Measurements from ENCODE around the gene RPL39. TPM values are rescaled to one million over a fixed set of nuclear protein-coding genes. Genes with fewer than 3 reads are reported as not detected.
A peak's percentile ranks its signal among the peaks of the same experiment; 100 is the strongest.
"Not testable (repeated sequence)": the region's sequence is repeated elsewhere in the genome, so short reads cannot be mapped to it uniquely, and the experiment has no call there.

The RPL39 gene
- 2,867 TPM for polyA plus RNA-seq (2013, experiment 1 of 4)
- 2,884 TPM for polyA plus RNA-seq (2013, experiment 2 of 4)
- 2,918 TPM for polyA plus RNA-seq (2013, experiment 3 of 4)
- polyA plus RNA-seq (2013, experiment 4 of 4): 3,215 TPM

GRCh38 chrX:119791437-119792231, at the start of gene RPL39:
Gene RPL39, minus strand, starts transcription at chrX:119791630. Its CDS starts 54 bp downstream, at chrX:119791576.
- Histone ChIP-seq H3K4me1 (ENCODE audit: control insufficient read depth, insufficient read depth, low read length) (no peaks in the 10 kb centered on the region), H3K27me3 (ENCODE audit: control insufficient read depth, insufficient read depth, low read length, poor library complexity, severe bottlenecking) (no peaks in the 10 kb centered on the region), H3K27ac (ENCODE audit: insufficient read depth, low read depth, low read length, poor library complexity, severe bottlenecking) (peak within 1 kb of the TSS; percentile 95), H3K4me3 (ENCODE audit: insufficient read depth, low read depth, low read length) (peak within 1 kb of the TSS; percentile 80), H3K9me3 (ENCODE audit: control insufficient read depth, low read length) (no peaks in the 10 kb centered on the region), H3K36me3 (ENCODE audit: control insufficient read depth, insufficient read depth, low read length) (no peaks in the 10 kb centered on the region)
- 0% methylated on average over 58 of the region's 58 CpGs for WGBS, 2 experiments

GRCh38 chrX:119833905-119834304, 42.5 kb upstream of the RPL39 start:
- Histone ChIP-seq H3K9me3 (ENCODE audit: control insufficient read depth, low read length) (no peaks in the 10 kb centered on the region), H3K4me3 (ENCODE audit: insufficient read depth, low read depth, low read length) (no peak overlapping the region), H3K36me3 (ENCODE audit: control insufficient read depth, insufficient read depth, low read length) (peaks cover 26% of the 10 kb centered on the region), H3K4me1 (ENCODE audit: control insufficient read depth, insufficient read depth, low read length) (no peaks in the 10 kb centered on the region), H3K27ac (ENCODE audit: insufficient read depth, low read depth, low read length, poor library complexity, severe bottlenecking) (no peak overlapping the region), H3K27me3 (ENCODE audit: control insufficient read depth, insufficient read depth, low read length, poor library complexity, severe bottlenecking) (no peaks in the 10 kb centered on the region)
- 89 to 98% methylated on average over 3 of the region's 3 CpGs for WGBS, 2 experiments

GRCh38 chrX:119828446-119828845, 37.0 kb upstream of the RPL39 start:
- WGBS, 2 experiments: 92 to 100% methylated on average over 2 to 5 of the region's 5 CpGs
- peaks cover 3% of the 10 kb centered on the region for H3K36me3 ChIP-seq (ENCODE audit: control insufficient read depth, insufficient read depth, low read length)
- H3K27me3 ChIP-seq (ENCODE audit: control insufficient read depth, insufficient read depth, low read length, poor library complexity, severe bottlenecking): no peaks in the 10 kb centered on the region
- H3K27ac ChIP-seq (ENCODE audit: insufficient read depth, low read depth, low read length, poor library complexity, severe bottlenecking): no peak overlapping the region
- no peaks in the 10 kb centered on the region for H3K4me1 ChIP-seq (ENCODE audit: control insufficient read depth, insufficient read depth, low read length)
- H3K4me3 ChIP-seq (ENCODE audit: insufficient read depth, low read depth, low read length): no peak overlapping the region
- H3K9me3 ChIP-seq (ENCODE audit: control insufficient read depth, low read length): no peaks in the 10 kb centered on the region

- H3K36me3 ChIP-seq (ENCODE audit: control insufficient read depth, insufficient read depth, low read length): peaks cover 2% of the 10 kb centered on the region
- H3K4me3 ChIP-seq (ENCODE audit: insufficient read depth, low read depth, low read length): no peak overlapping the region
- no peaks in the 10 kb centered on the region for H3K27me3 ChIP-seq (ENCODE audit: control insufficient read depth, insufficient read depth, low read length, poor library complexity, severe bottlenecking)
- H3K4me1 ChIP-seq (ENCODE audit: control insufficient read depth, insufficient read depth, low read length): no peaks in the 10 kb centered on the region
- H3K27ac ChIP-seq (ENCODE audit: insufficient read depth, low read depth, low read length, poor library complexity, severe bottlenecking): no peak overlapping the region
- no peaks in the 10 kb centered on the region for H3K9me3 ChIP-seq (ENCODE audit: control insufficient read depth, low read length)
- 86 to 91% methylated on average over 7 of the region's 7 CpGs for WGBS, 2 experiments
Observed at GRCh38 chrX:119826399-119826959, 35.0 kb upstream of the RPL39 start.

- H3K9me3 ChIP-seq (ENCODE audit: control insufficient read depth, low read length); H3K27ac ChIP-seq (ENCODE audit: insufficient read depth, low read depth, low read length, poor library complexity, severe bottlenecking); H3K36me3 ChIP-seq (ENCODE audit: control insufficient read depth, insufficient read depth, low read length); H3K27me3 ChIP-seq (ENCODE audit: control insufficient read depth, insufficient read depth, low read length, poor library complexity, severe bottlenecking); H3K4me3 ChIP-seq (ENCODE audit: insufficient read depth, low read depth, low read length); H3K4me1 ChIP-seq (ENCODE audit: control insufficient read depth, insufficient read depth, low read length): not testable (repeated sequence)
- WGBS, 2 experiments: 90 to 100% methylated on average over 2 of the region's 5 CpGs
Observed at GRCh38 chrX:119824221-119824620, 32.8 kb upstream of the RPL39 start.

GRCh38 chrX:119821703-119822102, 30.3 kb upstream of the RPL39 start:
- not testable (repeated sequence) for H3K4me1 ChIP-seq (ENCODE audit: control insufficient read depth, insufficient read depth, low read length); H3K9me3 ChIP-seq (ENCODE audit: control insufficient read depth, low read length); H3K27me3 ChIP-seq (ENCODE audit: control insufficient read depth, insufficient read depth, low read length, poor library complexity, severe bottlenecking); H3K36me3 ChIP-seq (ENCODE audit: control insufficient read depth, insufficient read depth, low read length); H3K27ac ChIP-seq (ENCODE audit: insufficient read depth, low read depth, low read length, poor library complexity, severe bottlenecking); H3K4me3 ChIP-seq (ENCODE audit: insufficient read depth, low read depth, low read length)
- 33 to 94% methylated on average over 1 to 2 of the region's 3 CpGs for whole genome bisulfite sequencing, 2 experiments

- Histone ChIP-seq H3K4me1 (ENCODE audit: control insufficient read depth, insufficient read depth, low read length) (no peaks in the 10 kb centered on the region), H3K27me3 (ENCODE audit: control insufficient read depth, insufficient read depth, low read length, poor library complexity, severe bottlenecking) (no peaks in the 10 kb centered on the region), H3K9me3 (ENCODE audit: control insufficient read depth, low read length) (no peaks in the 10 kb centered on the region), H3K36me3 (ENCODE audit: control insufficient read depth, insufficient read depth, low read length) (no peaks in the 10 kb centered on the region), H3K27ac (ENCODE audit: insufficient read depth, low read depth, low read length, poor library complexity, severe bottlenecking) (no peak overlapping the region), H3K4me3 (ENCODE audit: insufficient read depth, low read depth, low read length) (no peak overlapping the region)
- 80 to 95% methylated on average over 5 to 6 of the region's 6 CpGs for WGBS, 2 experiments
Observed at GRCh38 chrX:119817130-119817690, 25.8 kb upstream of the RPL39 start.

GRCh38 chrX:119816300-119816699, 24.9 kb upstream of the RPL39 start:
- H3K27ac ChIP-seq (ENCODE audit: insufficient read depth, low read depth, low read length, poor library complexity, severe bottlenecking): no peak overlapping the region
- WGBS, 2 experiments: 84 to 85% methylated on average over 3 of the region's 3 CpGs
- no peak overlapping the region for H3K4me3 ChIP-seq (ENCODE audit: insufficient read depth, low read depth, low read length)
- H3K27me3 ChIP-seq (ENCODE audit: control insufficient read depth, insufficient read depth, low read length, poor library complexity, severe bottlenecking): no peaks in the 10 kb centered on the region
- no peaks in the 10 kb centered on the region for H3K9me3 ChIP-seq (ENCODE audit: control insufficient read depth, low read length)
- H3K4me1 ChIP-seq (ENCODE audit: control insufficient read depth, insufficient read depth, low read length): no peaks in the 10 kb centered on the region
- H3K36me3 ChIP-seq (ENCODE audit: control insufficient read depth, insufficient read depth, low read length): no peaks in the 10 kb centered on the region

GRCh38 chrX:119809185-119809666, 17.8 kb upstream of the RPL39 start:
- Histone ChIP-seq H3K4me3 (ENCODE audit: insufficient read depth, low read depth, low read length) (no peak overlapping the region), H3K4me1 (ENCODE audit: control insufficient read depth, insufficient read depth, low read length) (no peaks in the 10 kb centered on the region), H3K27me3 (ENCODE audit: control insufficient read depth, insufficient read depth, low read length, poor library complexity, severe bottlenecking) (no peaks in the 10 kb centered on the region), H3K36me3 (ENCODE audit: control insufficient read depth, insufficient read depth, low read length) (no peaks in the 10 kb centered on the region), H3K9me3 (ENCODE audit: control insufficient read depth, low read length) (no peaks in the 10 kb centered on the region), H3K27ac (ENCODE audit: insufficient read depth, low read depth, low read length, poor library complexity, severe bottlenecking) (no peak overlapping the region)
- WGBS, 2 experiments: 92 to 94% methylated on average over 1 of the region's 1 CpG

GRCh38 chrX:119808461-119808860, 17.0 kb upstream of the RPL39 start:
- not testable (repeated sequence) for H3K27ac ChIP-seq (ENCODE audit: insufficient read depth, low read depth, low read length, poor library complexity, severe bottlenecking); H3K4me3 ChIP-seq (ENCODE audit: insufficient read depth, low read depth, low read length); H3K36me3 ChIP-seq (ENCODE audit: control insufficient read depth, insufficient read depth, low read length); H3K9me3 ChIP-seq (ENCODE audit: control insufficient read depth, low read length); H3K4me1 ChIP-seq (ENCODE audit: control insufficient read depth, insufficient read depth, low read length); H3K27me3 ChIP-seq (ENCODE audit: control insufficient read depth, insufficient read depth, low read length, poor library complexity, severe bottlenecking)
- WGBS, 2 experiments: 70% methylated on average over 2 of the region's 4 CpGs; no CpG with 5 or more reads in 1 of the 2 experiments

Data from ectodermal cell (in vitro differentiated cells).